Esophagus squamous epithelium (tissue), 4 donors: ENCODE data around the gene ARHGAP44.
"Not testable (repeated sequence)": the region's sequence is repeated elsewhere in the genome, so short reads cannot be mapped to it uniquely, and the experiment has no call there.

Source experiments
- POLR2A ChIP-seq, 4 donors: fragments of 450-650 bp; IDR thresholded peaks; one replicate each; pipeline ENCODE4 v1.6.1; 2017; ENCODE audit warnings: antibody characterized with exemption in 4 of 4, mild to moderate bottlenecking in 4 of 4, moderate library complexity in 3 of 4
- TF ChIP-seq, protein P1 (sequence below), 6 experiments: fragments of 450-650 bp in 4 of 6; fragments of 200-600 bp in 2 of 6; sonication (generic) in 2 of 6; IDR thresholded peaks; one replicate each; pipeline ENCODE4 v1.5.1; 2016 to 2019; ENCODE audit warnings: antibody characterized with exemption in 6 of 6, mild to moderate bottlenecking in 4 of 6, moderate library complexity in 4 of 6

DNA sequence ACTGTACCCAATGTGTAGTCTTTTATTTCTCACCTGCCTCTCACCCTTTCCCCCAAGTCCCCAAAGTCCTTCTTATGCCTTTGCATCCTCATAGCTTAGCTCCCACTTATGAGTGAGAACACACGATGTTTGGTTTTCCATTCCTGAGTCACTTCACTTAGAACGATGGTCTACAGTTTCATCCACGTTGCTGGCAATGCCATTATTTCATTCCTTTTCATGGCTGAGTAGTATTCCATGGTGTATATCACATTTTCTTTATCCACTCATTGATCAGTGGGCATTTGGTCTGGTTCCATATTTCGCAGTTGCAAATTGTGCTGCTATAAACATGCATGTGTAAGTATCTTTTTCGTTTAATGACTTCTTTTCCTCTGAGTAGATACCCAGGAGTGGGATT, 89.8 kb downstream of the ARHGAP44 start:
- not testable (repeated sequence) for TF ChIP-seq POLR2A (IDR thresholded peaks at IDR 0.05)
- TF ChIP-seq, protein P1, sequence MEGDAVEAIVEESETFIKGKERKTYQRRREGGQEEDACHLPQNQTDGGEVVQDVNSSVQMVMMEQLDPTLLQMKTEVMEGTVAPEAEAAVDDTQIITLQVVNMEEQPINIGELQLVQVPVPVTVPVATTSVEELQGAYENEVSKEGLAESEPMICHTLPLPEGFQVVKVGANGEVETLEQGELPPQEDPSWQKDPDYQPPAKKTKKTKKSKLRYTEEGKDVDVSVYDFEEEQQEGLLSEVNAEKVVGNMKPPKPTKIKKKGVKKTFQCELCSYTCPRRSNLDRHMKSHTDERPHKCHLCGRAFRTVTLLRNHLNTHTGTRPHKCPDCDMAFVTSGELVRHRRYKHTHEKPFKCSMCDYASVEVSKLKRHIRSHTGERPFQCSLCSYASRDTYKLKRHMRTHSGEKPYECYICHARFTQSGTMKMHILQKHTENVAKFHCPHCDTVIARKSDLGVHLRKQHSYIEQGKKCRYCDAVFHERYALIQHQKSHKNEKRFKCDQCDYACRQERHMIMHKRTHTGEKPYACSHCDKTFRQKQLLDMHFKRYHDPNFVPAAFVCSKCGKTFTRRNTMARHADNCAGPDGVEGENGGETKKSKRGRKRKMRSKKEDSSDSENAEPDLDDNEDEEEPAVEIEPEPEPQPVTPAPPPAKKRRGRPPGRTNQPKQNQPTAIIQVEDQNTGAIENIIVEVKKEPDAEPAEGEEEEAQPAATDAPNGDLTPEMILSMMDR (IDR thresholded peaks at IDR 0.05) = not testable (repeated sequence)
